ENCODE data around the gene TRIM10. TPM values are rescaled to one million over a fixed set of nuclear protein-coding genes. Genes with fewer than 3 reads are reported as not detected.
A peak's percentile ranks its signal among the peaks of the same experiment; 100 is the strongest.

Gene TRIM10
- total and polyA plus RNA-seq, 2 donors (not counting 1 experiment from before 2014, with no cell fraction given): not detected

GRCh38 chr6:30185846-30186484 lies 25.0 kb upstream of the TRIM10 start:
- Histone ChIP-seq H3K36me3 (replicated peaks in 1 of 2; ENCODE audit: control extremely low read depth in 1 of 2, control insufficient read depth in 1 of 2, extremely low read depth in 1 of 2, insufficient read depth in 2 of 2, low read length in 1 of 2) (peaks cover 6 to 57% of the 10 kb centered on the region in 2 experiments), H3K79me2 (ENCODE audit: control insufficient read depth, insufficient read depth, low read length) (no peaks in the 10 kb centered on the region), H3K4me3 (ENCODE audit: control extremely low read depth in 1 of 5, extremely low read depth in 1 of 5, insufficient read depth in 1 of 5, low read depth in 2 of 5, low read length in 4 of 5) (no peak overlapping the region), H3K4me2 (replicated peaks; ENCODE audit: low read depth, low read length, poor library complexity, severe bottlenecking) (no peak overlapping the region), H3K4me1 (ENCODE audit: control insufficient read depth in 2 of 2, insufficient read depth in 2 of 2, low read length in 2 of 2) (no peaks in the 10 kb centered on the region), H3K9me3 (ENCODE audit: control extremely low read depth in 1 of 3, control insufficient read depth in 2 of 3, insufficient read depth in 1 of 3, low read length in 2 of 3) (peaks cover 0 to 5% (median 0%) of the 10 kb centered on the region in 3 donors), H4K20me1 (ENCODE audit: control insufficient read depth, insufficient read depth, low read length, poor library complexity, severe bottlenecking) (peaks cover 5% of the 10 kb centered on the region), H2AFZ (ENCODE audit: insufficient read depth, low read depth, low read length, poor library complexity, severe bottlenecking) (no peak overlapping the region), H3K27me3 (replicated peaks in 1 of 4; ENCODE audit: control extremely low read depth in 1 of 4, control insufficient read depth in 3 of 4, insufficient read depth in 4 of 4, low read length in 3 of 4) (no peaks in the 10 kb centered on the region), H3K9ac (ENCODE audit: low read length) (no peak overlapping the region), H3K27ac (ENCODE audit: low read length in 2 of 2) (no peak overlapping the region)
- TF ChIP-seq CTCF (IDR thresholded peaks at IDR 0.05) (no peak), EZH2 (IDR thresholded peaks at IDR 0.05; ENCODE audit: borderline replicate concordance, insufficient read depth, low read depth, low read length, poor library complexity, severe bottlenecking) (no peak)
- Mint-ChIP-seq H3K27me3 (no peaks in the 10 kb centered on the region), H3K27ac (no peak overlapping the region), H3K9me3 (ENCODE audit: insufficient read depth) (peaks cover 1% of the 10 kb centered on the region), H3K4me1 (no peaks in the 10 kb centered on the region), H3K4me3 (no peak overlapping the region)
- WGBS (ENCODE audit: insufficient coverage): 96% methylated on average over 19 of the region's 20 CpGs
- intact Hi-C loops (cut with micrococcal nuclease): no loop called here
- DNase-seq (no peak), ATAC-seq (ENCODE audit: low read depth) (no peak)
- POLR2A ChIA-PET: no interaction called here
- CTCF ChIA-PET: no interaction called here

GRCh38 chr6:30184417-30185031 lies 23.5 kb upstream of the TRIM10 start:
- Histone ChIP-seq H3K27me3 (replicated peaks in 1 of 4; ENCODE audit: control extremely low read depth in 1 of 4, control insufficient read depth in 3 of 4, insufficient read depth in 4 of 4, low read length in 3 of 4) (peaks cover 0 to 4% (median 2%) of the 10 kb centered on the region in 4 experiments), H3K36me3 (replicated peaks in 1 of 2; ENCODE audit: control extremely low read depth in 1 of 2, control insufficient read depth in 1 of 2, extremely low read depth in 1 of 2, insufficient read depth in 2 of 2, low read length in 1 of 2) (peaks cover 0 to 42% of the 10 kb centered on the region in 2 experiments), H3K4me2 (replicated peaks; ENCODE audit: low read depth, low read length, poor library complexity, severe bottlenecking) (no peak overlapping the region), H3K9ac (ENCODE audit: low read length) (no peak overlapping the region), H3K4me3 (ENCODE audit: control extremely low read depth in 1 of 5, extremely low read depth in 1 of 5, insufficient read depth in 1 of 5, low read depth in 2 of 5, low read length in 4 of 5) (no peak overlapping the region), H4K20me1 (ENCODE audit: control insufficient read depth, insufficient read depth, low read length, poor library complexity, severe bottlenecking) (no peaks in the 10 kb centered on the region), H3K27ac (ENCODE audit: low read length in 2 of 2) (no peak overlapping the region), H3K9me3 (ENCODE audit: control extremely low read depth in 1 of 3, control insufficient read depth in 2 of 3, insufficient read depth in 1 of 3, low read length in 2 of 3) (peaks cover 5 to 7% (median 6%) of the 10 kb centered on the region in 3 donors), H3K79me2 (ENCODE audit: control insufficient read depth, insufficient read depth, low read length) (no peaks in the 10 kb centered on the region), H3K4me1 (ENCODE audit: control insufficient read depth in 2 of 2, insufficient read depth in 2 of 2, low read length in 2 of 2) (no peaks in the 10 kb centered on the region), H2AFZ (ENCODE audit: insufficient read depth, low read depth, low read length, poor library complexity, severe bottlenecking) (no peak overlapping the region)
- WGBS (ENCODE audit: insufficient coverage): 86% methylated on average over 2 of the region's 5 CpGs
- ChIA-PET POLR2A (no interaction called here), CTCF (no interaction called here)
- peaks cover 5% of the 10 kb centered on the region for H3K27me3 Mint-ChIP-seq
- TF ChIP-seq EZH2 (IDR thresholded peaks at IDR 0.05; ENCODE audit: borderline replicate concordance, insufficient read depth, low read depth, low read length, poor library complexity, severe bottlenecking): no peak
- no peak for TF ChIP-seq CTCF (IDR thresholded peaks at IDR 0.05)
- DNase-seq: no peak
- H3K4me1 Mint-ChIP-seq: no peaks in the 10 kb centered on the region
- ATAC-seq (ENCODE audit: low read depth): no peak
- intact Hi-C loops (cut with micrococcal nuclease): no loop called here
- no peak overlapping the region for H3K4me3 Mint-ChIP-seq
- peaks cover 2% of the 10 kb centered on the region for H3K9me3 Mint-ChIP-seq (ENCODE audit: insufficient read depth)
- H3K27ac Mint-ChIP-seq: peak overlapping the region; percentile 42

Measured in B cell (primary cell).